ENCODE results near the gene CDH23. TPM values are rescaled to one million over a fixed set of nuclear protein-coding genes. Genes with fewer than 3 reads are reported as not detected.

The CDH23 gene
- total and polyA plus RNA-seq, 2 donors (not counting 1 experiment from before 2014, with no cell fraction given): 0.37 to 0.89 TPM

- POLR2A ChIA-PET: no interaction called here
Observed at GRCh38 chr10:71513936-71514335, 117.2 kb downstream of the CDH23 start.

GRCh38 chr10:71515531-71516172 is 118.9 kb downstream of the CDH23 start:
- no peaks in the 10 kb centered on the region for H3K79me2 ChIP-seq (ENCODE audit: control insufficient read depth, insufficient read depth, low read length)
- ChIA-PET CTCF (interaction anchor here (0.8 kb wide), 1 partner anchor 131 kb away, joined by 3 read pairs; no protein-coding TSS in a partner anchor), POLR2A (no interaction called here)
- no peaks in the 10 kb centered on the region for H3K9me3 ChIP-seq (ENCODE audit: control extremely low read depth in 1 of 3, control insufficient read depth in 2 of 3, insufficient read depth in 1 of 3, low read length in 2 of 3)
- Mint-ChIP-seq H3K27me3 (no peaks in the 10 kb centered on the region), H3K9me3 (ENCODE audit: insufficient read depth) (no peaks in the 10 kb centered on the region), H3K4me3 (no peak overlapping the region), H3K4me1 (no peaks in the 10 kb centered on the region), H3K27ac (no peak overlapping the region)
- no peak overlapping the region for H3K9ac ChIP-seq (ENCODE audit: low read length)
- H2AFZ ChIP-seq (ENCODE audit: insufficient read depth, low read depth, low read length, poor library complexity, severe bottlenecking): no peak overlapping the region
- intact Hi-C loops (cut with micrococcal nuclease): no loop called here
- no peak overlapping the region for H3K4me2 ChIP-seq (replicated peaks; ENCODE audit: low read depth, low read length, poor library complexity, severe bottlenecking)
- no peaks in the 10 kb centered on the region for H3K27me3 ChIP-seq (replicated peaks in 1 of 4; ENCODE audit: control extremely low read depth in 1 of 4, control insufficient read depth in 3 of 4, insufficient read depth in 4 of 4, low read length in 3 of 4)
- no peak for DNase-seq
- TF ChIP-seq CTCF (IDR thresholded peaks at IDR 0.05) (no peak), EZH2 (IDR thresholded peaks at IDR 0.05; ENCODE audit: borderline replicate concordance, insufficient read depth, low read depth, low read length, poor library complexity, severe bottlenecking) (no peak)
- no peaks in the 10 kb centered on the region for H4K20me1 ChIP-seq (ENCODE audit: control insufficient read depth, insufficient read depth, low read length, poor library complexity, severe bottlenecking)
- ATAC-seq (ENCODE audit: low read depth): no peak
- H3K4me1 ChIP-seq (ENCODE audit: control insufficient read depth in 2 of 2, insufficient read depth in 2 of 2, low read length in 2 of 2): no peaks in the 10 kb centered on the region
- no peak overlapping the region for H3K4me3 ChIP-seq (ENCODE audit: control extremely low read depth in 1 of 5, extremely low read depth in 1 of 5, insufficient read depth in 1 of 5, low read depth in 2 of 5, low read length in 4 of 5)
- no peaks in the 10 kb centered on the region for H3K36me3 ChIP-seq (replicated peaks in 1 of 2; ENCODE audit: control extremely low read depth in 1 of 2, control insufficient read depth in 1 of 2, extremely low read depth in 1 of 2, insufficient read depth in 2 of 2, low read length in 1 of 2)
- H3K27ac ChIP-seq (ENCODE audit: low read length in 2 of 2): no peak overlapping the region

More at GRCh38 chr10:71513936-71514335, 117.2 kb downstream of the CDH23 start:
- Histone ChIP-seq H4K20me1 (ENCODE audit: control insufficient read depth, insufficient read depth, low read length, poor library complexity, severe bottlenecking) (no peaks in the 10 kb centered on the region), H3K79me2 (ENCODE audit: control insufficient read depth, insufficient read depth, low read length) (no peaks in the 10 kb centered on the region), H3K27me3 (replicated peaks in 1 of 4; ENCODE audit: control extremely low read depth in 1 of 4, control insufficient read depth in 3 of 4, insufficient read depth in 4 of 4, low read length in 3 of 4) (no peaks in the 10 kb centered on the region), H2AFZ (ENCODE audit: insufficient read depth, low read depth, low read length, poor library complexity, severe bottlenecking) (no peak overlapping the region), H3K9me3 (ENCODE audit: control extremely low read depth in 1 of 3, control insufficient read depth in 2 of 3, insufficient read depth in 1 of 3, low read length in 2 of 3) (peaks cover 0 to 3% (median 0%) of the 10 kb centered on the region in 3 donors), H3K9ac (ENCODE audit: low read length) (no peak overlapping the region), H3K36me3 (replicated peaks in 1 of 2; ENCODE audit: control extremely low read depth in 1 of 2, control insufficient read depth in 1 of 2, extremely low read depth in 1 of 2, insufficient read depth in 2 of 2, low read length in 1 of 2) (no peaks in the 10 kb centered on the region), H3K4me3 (ENCODE audit: control extremely low read depth in 1 of 5, extremely low read depth in 1 of 5, insufficient read depth in 1 of 5, low read depth in 2 of 5, low read length in 4 of 5) (no peak overlapping the region), H3K27ac (ENCODE audit: low read length in 2 of 2) (no peak overlapping the region), H3K4me1 (ENCODE audit: control insufficient read depth in 2 of 2, insufficient read depth in 2 of 2, low read length in 2 of 2) (no peaks in the 10 kb centered on the region), H3K4me2 (replicated peaks; ENCODE audit: low read depth, low read length, poor library complexity, severe bottlenecking) (no peak overlapping the region)
- no peak for DNase-seq
- WGBS (ENCODE audit: insufficient coverage): no CpG with 5 or more reads among the region's 1 CpG
- no peaks in the 10 kb centered on the region for H3K27me3 Mint-ChIP-seq
- intact Hi-C loops (cut with micrococcal nuclease): no loop called here
- CTCF ChIA-PET: no interaction called here
- H3K27ac Mint-ChIP-seq: no peak overlapping the region
- TF ChIP-seq EZH2 (IDR thresholded peaks at IDR 0.05; ENCODE audit: borderline replicate concordance, insufficient read depth, low read depth, low read length, poor library complexity, severe bottlenecking) (no peak), CTCF (IDR thresholded peaks at IDR 0.05) (no peak)
- no peaks in the 10 kb centered on the region for H3K9me3 Mint-ChIP-seq (ENCODE audit: insufficient read depth)
- ATAC-seq (ENCODE audit: low read depth): no peak
- no peaks in the 10 kb centered on the region for H3K4me1 Mint-ChIP-seq
- no peak overlapping the region for H3K4me3 Mint-ChIP-seq
